Activated CD4-positive, alpha-beta T cell treated with anti-CD3 and anti-CD28 coated beads, Interleukin-2, amount 50 U/mL, for 4 hours (primary cell): ENCODE measurements around the gene TRIM27.
"Not testable (repeated sequence)": the region's sequence is repeated elsewhere in the genome, so short reads cannot be mapped to it uniquely, and the experiment has no call there.

ENCODE experiments used
- DNase-seq, 2 experiments: peaks; one replicate each; pipeline ENCODE4 v3.0.0-alpha.2; 2020

TRIM27 gene, protein sequence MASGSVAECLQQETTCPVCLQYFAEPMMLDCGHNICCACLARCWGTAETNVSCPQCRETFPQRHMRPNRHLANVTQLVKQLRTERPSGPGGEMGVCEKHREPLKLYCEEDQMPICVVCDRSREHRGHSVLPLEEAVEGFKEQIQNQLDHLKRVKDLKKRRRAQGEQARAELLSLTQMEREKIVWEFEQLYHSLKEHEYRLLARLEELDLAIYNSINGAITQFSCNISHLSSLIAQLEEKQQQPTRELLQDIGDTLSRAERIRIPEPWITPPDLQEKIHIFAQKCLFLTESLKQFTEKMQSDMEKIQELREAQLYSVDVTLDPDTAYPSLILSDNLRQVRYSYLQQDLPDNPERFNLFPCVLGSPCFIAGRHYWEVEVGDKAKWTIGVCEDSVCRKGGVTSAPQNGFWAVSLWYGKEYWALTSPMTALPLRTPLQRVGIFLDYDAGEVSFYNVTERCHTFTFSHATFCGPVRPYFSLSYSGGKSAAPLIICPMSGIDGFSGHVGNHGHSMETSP

DNA sequence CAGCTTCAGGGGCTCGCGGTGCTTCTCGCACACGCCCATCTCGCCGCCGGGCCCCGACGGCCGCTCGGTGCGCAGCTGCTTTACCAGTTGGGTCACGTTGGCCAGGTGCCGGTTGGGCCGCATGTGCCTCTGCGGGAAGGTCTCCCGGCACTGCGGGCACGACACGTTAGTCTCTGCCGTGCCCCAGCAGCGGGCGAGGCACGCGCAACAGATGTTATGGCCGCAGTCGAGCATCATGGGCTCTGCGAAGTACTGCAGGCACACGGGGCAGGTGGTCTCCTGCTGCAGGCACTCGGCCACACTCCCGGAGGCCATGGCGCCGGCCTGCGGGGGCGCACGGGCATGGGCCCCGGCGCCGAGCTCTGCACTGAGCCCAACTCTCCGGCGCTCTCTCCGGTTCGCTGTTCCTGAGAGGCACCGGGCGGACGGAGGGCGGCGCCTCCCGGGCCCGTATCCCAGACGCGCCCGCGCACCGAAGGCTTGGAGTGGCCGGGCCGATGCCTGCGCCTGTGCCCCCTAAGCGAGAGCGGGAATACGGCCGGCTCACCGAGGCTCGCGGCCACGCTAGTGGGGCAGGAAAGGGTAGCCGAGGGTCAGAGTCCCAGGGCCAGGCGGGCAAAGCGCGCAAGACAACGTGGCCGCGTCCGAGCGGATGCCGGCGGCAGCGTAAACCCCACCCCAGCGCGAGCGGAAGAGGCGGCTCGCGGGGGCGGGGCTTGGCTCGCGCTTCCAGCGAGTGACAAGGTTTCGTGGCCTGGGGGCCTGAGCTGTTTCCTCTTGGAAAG lies at the start of gene TRIM27:
Gene TRIM27, minus strand, starts transcription at position 668 of the 785 bp plus-strand sequence. Its CDS starts 353 bp downstream, at position 315.
- DNase-seq: peak; percentile 63 to 67

GRCh38 chr6:28970056-28970455 lies 46.3 kb upstream of the TRIM27 start:
- not testable (repeated sequence) for DNase-seq

DNA sequence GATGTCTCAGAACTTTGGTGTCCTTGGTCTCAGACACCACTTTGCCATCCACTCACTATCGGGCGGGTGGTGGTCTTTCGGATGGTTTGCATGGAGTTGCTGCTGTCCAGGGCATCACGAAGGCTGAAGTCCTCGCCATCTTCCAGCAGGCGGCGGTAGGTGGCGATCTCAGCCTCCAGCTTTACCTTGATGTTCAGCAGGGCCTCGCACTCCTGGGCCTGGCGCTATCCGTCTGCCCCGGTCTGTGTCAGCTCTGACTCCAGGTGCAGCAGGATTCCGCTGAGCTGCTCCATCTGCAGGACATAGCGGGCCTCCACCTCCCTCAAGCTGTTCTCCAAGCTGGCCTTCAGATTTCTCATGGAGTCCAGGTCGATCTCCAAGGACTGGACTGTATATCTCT lies 45.3 kb upstream of the TRIM27 start:
- DNase-seq: no peak

GRCh38 chr6:28968476-28968875 lies 44.7 kb upstream of the TRIM27 start:
- no peak for DNase-seq

- no peak for DNase-seq
These were observed 41.9 kb upstream of the TRIM27 start for GRCh38 chr6:28965706-28966105.

DNA sequence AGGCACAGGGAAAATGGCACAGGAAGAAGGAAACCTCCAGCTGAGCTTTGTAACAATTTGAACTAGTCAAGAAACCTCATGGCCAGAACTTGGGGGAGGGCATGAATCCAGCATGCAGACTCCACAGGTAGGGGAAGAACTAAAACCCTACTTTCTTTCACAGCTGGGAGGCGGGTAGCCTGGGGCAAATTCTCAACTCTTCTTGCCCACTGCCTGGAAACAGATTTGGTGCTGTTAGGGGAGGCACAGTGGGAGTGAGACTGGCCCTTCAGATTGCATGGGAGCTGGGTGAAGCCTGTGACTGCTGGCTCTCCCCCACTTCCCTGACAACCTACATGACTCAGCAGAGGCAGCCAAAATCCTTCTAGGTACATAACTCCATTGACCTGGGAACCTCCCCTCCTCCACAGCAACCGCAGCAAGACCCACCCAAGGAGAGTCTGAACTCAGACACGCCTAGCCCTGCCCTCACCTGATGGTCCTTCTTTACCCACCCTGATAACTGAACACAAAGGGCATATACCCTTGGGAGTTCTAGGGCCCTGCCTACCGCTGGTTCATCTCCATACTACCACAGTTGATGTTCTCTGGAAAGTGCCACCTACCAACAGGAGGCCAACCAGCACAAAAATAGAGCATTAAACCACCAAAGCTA lies 37.2 kb upstream of the TRIM27 start:
- DNase-seq: no peak

DNA sequence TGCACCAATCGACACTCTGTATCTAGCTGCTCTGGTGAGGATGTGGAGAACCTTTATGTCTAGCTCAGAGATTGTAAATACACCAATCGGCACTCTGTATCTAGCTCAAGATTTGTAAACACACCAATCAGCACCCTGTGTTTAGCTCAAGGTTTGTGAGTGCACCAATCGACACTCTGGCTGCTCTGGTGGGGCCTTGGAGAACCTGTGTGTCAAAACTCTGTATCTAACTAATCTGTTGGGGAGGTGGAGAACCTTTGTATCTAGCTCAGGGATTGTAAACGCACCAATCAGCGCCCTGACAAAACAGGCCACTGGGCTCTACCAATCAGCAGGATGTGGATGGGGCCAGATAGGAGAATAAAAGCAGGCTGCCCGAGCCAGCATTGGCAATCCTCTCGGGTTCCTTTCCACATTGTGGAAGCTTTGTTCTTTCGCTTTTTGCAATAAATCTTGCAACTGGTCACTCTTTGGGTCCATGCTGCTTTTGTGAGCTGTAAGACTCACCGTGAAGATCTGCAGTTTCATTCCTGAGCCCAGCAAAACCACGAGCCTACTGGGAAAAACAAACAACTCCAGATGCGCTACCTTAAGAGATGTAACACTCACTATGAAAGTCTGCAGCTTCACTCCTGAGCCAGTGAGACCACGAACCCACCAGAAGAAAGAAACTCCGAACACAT lies 34.9 kb upstream of the TRIM27 start:
- not testable (repeated sequence) for DNase-seq

DNA sequence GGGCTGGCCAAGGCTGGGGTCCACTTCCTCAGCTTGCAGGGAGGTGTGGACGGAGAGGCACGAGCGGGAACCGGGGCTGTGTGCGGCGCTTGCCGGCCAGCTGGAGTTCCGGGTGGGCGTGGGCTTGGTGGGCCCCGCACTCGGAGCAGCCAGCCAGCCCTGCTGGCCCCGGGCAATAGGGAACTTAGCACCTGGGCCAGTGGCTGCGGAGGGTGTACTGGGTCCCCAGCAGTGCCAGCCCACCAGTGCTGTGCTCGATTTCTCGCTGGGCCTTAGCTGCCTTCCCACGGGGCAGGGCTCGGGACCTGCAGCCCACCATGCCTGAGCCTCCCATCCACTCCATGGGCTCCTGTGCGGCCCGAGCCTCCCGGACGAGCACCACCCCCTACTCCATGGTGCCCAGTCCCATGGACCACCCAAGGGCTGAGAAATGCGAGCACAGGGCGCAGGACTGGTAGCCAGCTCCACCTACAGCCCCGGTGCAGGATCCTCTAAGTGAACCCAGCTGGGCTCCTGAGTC lies 34.1 kb upstream of the TRIM27 start:
- DNase-seq: not testable (repeated sequence)

DNA sequence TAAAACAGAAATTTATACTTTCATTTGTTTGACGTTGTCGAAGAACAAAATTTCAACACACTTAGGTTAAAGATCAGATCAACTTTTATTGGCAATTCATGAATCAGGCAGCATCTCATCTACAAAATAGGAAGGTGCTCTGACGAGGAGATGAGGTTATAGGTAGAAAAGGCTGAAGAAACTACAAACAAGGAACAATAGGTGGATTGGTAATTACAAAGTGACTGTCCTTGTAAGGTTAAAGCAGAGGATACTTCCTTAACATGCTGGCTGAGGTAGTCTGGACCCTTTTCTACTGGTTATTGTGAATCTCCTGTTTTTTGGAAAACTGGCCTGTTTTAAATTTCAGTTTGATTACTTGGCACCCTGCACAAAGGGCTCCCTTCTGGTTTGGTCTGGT lies 32.5 kb upstream of the TRIM27 start:
- DNase-seq: no peak

DNA sequence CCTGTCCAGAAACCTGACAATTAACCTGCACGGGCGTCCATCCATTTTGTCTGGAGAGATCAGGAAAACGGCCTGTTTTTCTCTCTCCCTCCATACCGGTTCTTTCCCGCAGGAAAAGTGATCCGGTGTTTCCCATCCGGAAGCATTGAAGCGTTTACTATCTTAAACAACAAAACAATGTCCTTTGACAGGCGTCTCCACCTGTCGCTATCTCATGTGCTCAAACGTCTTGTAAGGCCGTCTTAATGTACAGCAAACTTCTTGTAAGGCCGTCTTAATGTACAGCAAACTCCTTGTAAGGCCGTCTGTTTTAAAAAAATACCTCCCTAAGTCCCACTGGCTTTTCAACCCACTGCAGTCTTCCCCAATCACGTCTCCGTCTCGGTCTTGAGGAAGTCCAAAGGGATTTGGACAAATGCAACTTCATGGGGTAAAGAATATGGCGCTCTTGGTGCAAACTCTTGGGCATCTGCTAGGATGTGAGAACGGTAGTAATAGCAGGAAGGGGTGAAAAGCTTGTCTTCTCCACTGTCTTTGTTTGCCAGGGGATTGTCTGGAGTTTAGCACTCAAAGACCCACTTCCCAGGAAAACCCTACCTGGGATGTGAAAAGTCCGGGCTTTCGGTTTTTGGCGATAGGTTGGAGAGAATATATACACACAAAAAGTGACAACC lies 29.9 kb upstream of the TRIM27 start:
- no peak for DNase-seq

GRCh38 chr6:28953039-28953584 lies 29.3 kb upstream of the TRIM27 start:
- DNase-seq: peak; percentile 55 to 56

DNA sequence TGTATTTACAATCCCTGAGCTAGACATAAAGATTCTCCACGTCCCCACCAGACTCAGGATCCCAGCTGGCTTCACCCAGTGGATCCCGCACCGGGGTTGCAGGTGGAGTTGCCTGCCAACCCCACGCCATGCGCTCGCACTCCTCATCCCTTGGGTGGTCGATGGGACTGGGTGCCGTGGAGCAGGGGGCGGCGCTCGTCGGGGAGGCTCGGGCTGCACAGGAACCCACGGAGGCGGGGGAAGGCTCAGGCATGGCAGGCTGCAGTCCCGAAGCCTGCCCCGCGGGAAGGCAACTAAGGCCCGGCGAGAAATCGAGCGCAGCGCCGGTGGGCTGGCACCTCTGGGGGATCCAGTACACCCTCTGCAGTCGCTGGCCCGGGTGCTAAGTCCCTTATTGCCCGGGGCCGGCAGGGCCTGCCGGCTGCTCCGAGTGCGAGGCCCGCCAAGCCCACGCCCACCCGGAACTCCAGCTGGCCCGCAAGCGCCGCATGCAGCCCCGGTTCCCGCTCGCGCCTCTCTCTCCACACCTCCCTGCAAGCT lies 25.9 kb upstream of the TRIM27 start:
- not testable (repeated sequence) for DNase-seq

GRCh38 chr6:28948782-28949486 lies 25.1 kb upstream of the TRIM27 start:
- DNase-seq: no peak

GRCh38 chr6:28947831-28948270 lies 24.1 kb upstream of the TRIM27 start:
- no peak for DNase-seq

- DNase-seq: no peak
These were observed 23.4 kb upstream of the TRIM27 start for GRCh38 chr6:28947067-28947765.

DNA sequence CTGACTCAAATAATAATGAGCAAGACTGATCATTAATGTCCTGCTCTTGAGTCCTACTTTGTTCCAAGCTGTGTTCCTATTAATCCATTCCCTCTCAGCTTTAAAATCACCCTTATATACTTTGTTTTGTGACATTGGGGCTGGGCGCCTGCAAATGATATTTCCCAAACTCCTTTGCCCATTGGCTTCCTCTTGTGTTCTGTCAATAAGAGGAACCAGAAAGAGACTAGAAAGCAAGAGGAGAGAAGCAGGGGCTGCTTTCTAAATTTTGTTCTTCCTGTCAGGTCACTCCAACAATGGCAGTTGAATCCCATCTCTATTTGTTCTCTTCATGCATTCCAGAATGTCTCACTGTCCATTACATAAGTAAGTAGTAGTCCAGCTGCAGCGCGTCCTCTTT lies 21.6 kb upstream of the TRIM27 start:
- DNase-seq: no peak

DNA sequence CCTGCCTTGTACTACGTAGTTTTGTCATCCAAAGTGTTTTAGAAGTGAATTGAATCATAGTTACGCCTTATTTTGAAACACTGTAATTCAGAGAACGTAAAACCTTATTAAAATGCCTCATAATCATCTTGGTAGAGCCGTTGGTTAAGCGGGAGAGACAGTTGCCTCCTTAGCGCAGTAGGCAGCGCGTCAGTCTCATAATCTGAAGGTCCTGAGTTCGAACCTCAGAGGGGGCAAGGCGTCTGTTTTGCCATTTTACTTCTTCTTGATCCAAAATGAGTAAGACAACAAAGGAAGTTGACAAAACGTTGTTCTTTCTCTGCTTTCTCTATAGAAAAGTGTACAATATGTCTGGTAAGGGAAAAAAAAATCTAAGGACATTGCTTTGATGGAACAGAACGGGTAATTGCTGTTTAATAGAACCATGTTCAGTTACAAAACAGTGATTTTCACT lies 20.7 kb upstream of the TRIM27 start:
- peak; percentile 66 to 70 for DNase-seq

- peak; percentile 62 to 65 for DNase-seq
These were observed 20.0 kb upstream of the TRIM27 start for GRCh38 chr6:28943557-28944411.

- no peak for DNase-seq
These were observed 19.4 kb upstream of the TRIM27 start for GRCh38 chr6:28943223-28943556.
